ENCODE measurements around the gene RIBC1.
"Not testable (repeated sequence)": the region's sequence is repeated elsewhere in the genome, so short reads cannot be mapped to it uniquely, and the experiment has no call there.

The RIBC1 gene

DNA sequence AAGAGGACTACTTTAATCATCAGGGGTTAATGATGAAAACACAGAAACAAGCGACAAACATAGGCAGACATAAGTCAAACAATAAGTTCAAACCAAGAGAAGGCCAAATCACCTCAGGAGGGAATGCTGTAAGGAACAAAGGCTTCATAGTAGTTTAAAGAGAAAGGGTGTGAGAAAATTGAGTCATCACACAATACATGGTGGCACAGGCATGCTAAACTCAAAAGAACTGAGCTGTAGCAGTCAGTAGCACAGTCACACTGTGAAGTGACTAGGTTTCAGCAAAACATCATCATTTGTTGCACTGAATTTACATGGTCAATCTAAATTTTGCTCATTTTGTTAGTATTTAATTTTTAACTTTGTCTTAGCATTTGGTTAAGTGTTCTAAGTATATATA lies 24.5 kb upstream of the RIBC1 start:
- H3K27ac ChIP-seq (ENCODE audit: low read depth, low read length, severe bottlenecking) = no peak overlapping the region
- peaks cover 41% of the 10 kb centered on the region for H3K36me3 ChIP-seq (ENCODE audit: control insufficient read depth, insufficient read depth, low read length)
- H3K4me3 ChIP-seq (ENCODE audit: extremely low read depth, insufficient read depth, low read length, poor library complexity, severe bottlenecking) = no peak overlapping the region

DNA sequence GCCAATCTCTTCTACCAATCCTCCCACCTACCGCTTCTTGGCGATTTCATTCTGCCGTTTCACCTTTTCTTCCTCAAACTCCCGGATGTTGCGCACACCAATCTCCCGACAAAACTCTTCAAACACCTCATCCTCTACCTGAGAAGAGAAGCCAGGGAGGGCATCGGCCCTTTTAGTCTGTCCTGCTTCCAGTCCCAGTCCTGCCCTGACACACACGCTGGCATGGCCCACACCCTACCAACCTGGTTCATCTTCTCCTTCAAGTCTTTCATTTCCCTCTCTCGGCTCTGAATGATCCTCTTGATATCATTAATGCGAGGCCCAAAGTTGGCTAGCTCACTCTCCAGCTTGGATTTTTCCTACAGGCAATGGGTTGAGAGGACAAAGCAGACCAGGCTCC lies 19.1 kb upstream of the RIBC1 start:
- 90 to 98% methylated on average over 2 to 7 of the region's 10 CpGs for WGBS, 2 experiments (ENCODE audit: insufficient coverage in 2 of 2)
- H3K36me3 ChIP-seq (ENCODE audit: control insufficient read depth, insufficient read depth, low read length) = peaks cover 71% of the 10 kb centered on the region

More for the DNA sequence above, 24.5 kb upstream of the RIBC1 start:
- WGBS, 2 experiments (ENCODE audit: insufficient coverage in 2 of 2) = no CpG with 5 or more reads among the region's 1 CpG
- no peaks in the 10 kb centered on the region for H3K9me3 ChIP-seq (ENCODE audit: control insufficient read depth, low read length)
- no peaks in the 10 kb centered on the region for H3K4me1 ChIP-seq (ENCODE audit: control insufficient read depth, insufficient read depth, low read length, poor library complexity, severe bottlenecking)

GRCh38 chrX:53412446-53412845 lies 10.2 kb upstream of the RIBC1 start:
- H3K36me3 ChIP-seq (ENCODE audit: control insufficient read depth, insufficient read depth, low read length) = peaks cover 68% of the 10 kb centered on the region
- WGBS, 2 experiments (ENCODE audit: insufficient coverage in 2 of 2) = 83 to 100% methylated on average over 1 to 2 of the region's 2 CpGs
- no peak overlapping the region for H3K4me3 ChIP-seq (ENCODE audit: extremely low read depth, insufficient read depth, low read length, poor library complexity, severe bottlenecking)
- no peaks in the 10 kb centered on the region for H3K4me1 ChIP-seq (ENCODE audit: control insufficient read depth, insufficient read depth, low read length, poor library complexity, severe bottlenecking)
- no peaks in the 10 kb centered on the region for H3K9me3 ChIP-seq (ENCODE audit: control insufficient read depth, low read length)
- H3K27ac ChIP-seq (ENCODE audit: low read depth, low read length, severe bottlenecking) = no peak overlapping the region

More for the DNA sequence above, 19.1 kb upstream of the RIBC1 start:
- no peaks in the 10 kb centered on the region for H3K4me1 ChIP-seq (ENCODE audit: control insufficient read depth, insufficient read depth, low read length, poor library complexity, severe bottlenecking)
- no peaks in the 10 kb centered on the region for H3K9me3 ChIP-seq (ENCODE audit: control insufficient read depth, low read length)
- H3K4me3 ChIP-seq (ENCODE audit: extremely low read depth, insufficient read depth, low read length, poor library complexity, severe bottlenecking) = no peak overlapping the region
- H3K27ac ChIP-seq (ENCODE audit: low read depth, low read length, severe bottlenecking) = no peak overlapping the region

DNA sequence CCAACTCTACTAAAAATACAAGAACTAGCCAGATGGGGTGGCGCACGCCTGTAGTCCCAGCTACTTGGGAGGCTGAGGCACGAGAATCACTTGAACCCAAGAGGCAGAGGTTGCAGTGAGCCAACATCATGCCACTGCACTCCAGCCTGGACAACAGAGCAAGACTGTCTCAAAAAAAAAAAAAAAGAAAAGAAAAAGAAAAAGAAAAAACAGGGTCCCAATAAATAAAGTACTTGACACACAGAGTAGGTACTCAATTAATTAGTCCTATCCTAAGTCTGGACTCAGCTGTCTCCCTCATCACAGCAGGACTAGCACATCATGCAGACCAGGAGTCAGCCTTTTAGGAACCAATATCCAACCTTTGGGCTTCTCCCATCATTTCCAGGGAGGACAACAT lies 2.3 kb upstream of the RIBC1 start:
- peaks cover 17% of the 10 kb centered on the region for H3K36me3 ChIP-seq (ENCODE audit: control insufficient read depth, insufficient read depth, low read length)
- not testable (repeated sequence) for H3K4me1 ChIP-seq (ENCODE audit: control insufficient read depth, insufficient read depth, low read length, poor library complexity, severe bottlenecking); H3K9me3 ChIP-seq (ENCODE audit: control insufficient read depth, low read length); H3K4me3 ChIP-seq (ENCODE audit: extremely low read depth, insufficient read depth, low read length, poor library complexity, severe bottlenecking); H3K27ac ChIP-seq (ENCODE audit: low read depth, low read length, severe bottlenecking)
- WGBS, 2 experiments (ENCODE audit: insufficient coverage in 2 of 2) = 86% methylated on average over 1 of the region's 3 CpGs; no CpG with 5 or more reads in 1 of the 2 experiments

- peaks cover 17% of the 10 kb centered on the region for H3K36me3 ChIP-seq (ENCODE audit: control insufficient read depth, insufficient read depth, low read length)
- H3K9me3 ChIP-seq (ENCODE audit: control insufficient read depth, low read length) = no peaks in the 10 kb centered on the region
- H3K27ac ChIP-seq (ENCODE audit: low read depth, low read length, severe bottlenecking) = no peak overlapping the region
- H3K4me3 ChIP-seq (ENCODE audit: extremely low read depth, insufficient read depth, low read length, poor library complexity, severe bottlenecking) = peak overlapping the region; percentile 58
- H3K4me1 ChIP-seq (ENCODE audit: control insufficient read depth, insufficient read depth, low read length, poor library complexity, severe bottlenecking) = no peaks in the 10 kb centered on the region
- WGBS, 2 experiments (ENCODE audit: insufficient coverage in 2 of 2) = no CpG with 5 or more reads among the region's 2 CpGs
Observed at GRCh38 chrX:53421125-53421524, 1.5 kb upstream of the RIBC1 start.

DNA sequence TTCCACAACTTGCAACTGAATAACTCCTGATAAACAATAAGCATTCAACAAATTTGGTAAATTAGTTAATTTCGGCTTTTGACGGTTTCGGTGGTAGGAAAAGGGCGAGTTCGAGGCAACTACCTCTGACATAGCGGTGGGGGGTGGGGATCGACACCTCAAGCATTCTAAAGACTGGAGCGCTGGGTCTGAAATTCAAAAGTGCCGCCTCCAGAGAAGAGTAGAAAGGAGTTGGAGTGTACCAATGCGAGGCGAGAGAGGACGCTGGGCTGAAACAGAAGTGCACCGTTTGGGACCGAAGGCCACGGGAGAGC lies 944 bp upstream of the RIBC1 start:
- H3K4me3 ChIP-seq (ENCODE audit: extremely low read depth, insufficient read depth, low read length, poor library complexity, severe bottlenecking) = peak overlapping the region; percentile 58
- peak overlapping the region; percentile 91 for H3K27ac ChIP-seq (ENCODE audit: low read depth, low read length, severe bottlenecking)
- H3K4me1 ChIP-seq (ENCODE audit: control insufficient read depth, insufficient read depth, low read length, poor library complexity, severe bottlenecking) = no peaks in the 10 kb centered on the region
- peaks cover 17% of the 10 kb centered on the region for H3K36me3 ChIP-seq (ENCODE audit: control insufficient read depth, insufficient read depth, low read length)
- no peaks in the 10 kb centered on the region for H3K9me3 ChIP-seq (ENCODE audit: control insufficient read depth, low read length)
- 0 to 3% methylated on average over 6 of the region's 15 CpGs for WGBS, 2 experiments (ENCODE audit: insufficient coverage in 2 of 2)

- Histone ChIP-seq H3K4me1 (ENCODE audit: control insufficient read depth, insufficient read depth, low read length, poor library complexity, severe bottlenecking) (no peaks in the 10 kb centered on the region), H3K9me3 (ENCODE audit: control insufficient read depth, low read length) (no peaks in the 10 kb centered on the region), H3K4me3 (ENCODE audit: extremely low read depth, insufficient read depth, low read length, poor library complexity, severe bottlenecking) (peak within 1 kb of the TSS; percentile 58), H3K36me3 (ENCODE audit: control insufficient read depth, insufficient read depth, low read length) (peaks cover 12% of the 10 kb centered on the region), H3K27ac (ENCODE audit: low read depth, low read length, severe bottlenecking) (peak within 1 kb of the TSS; percentile 91)
- 0 to 1% methylated on average over 17 to 39 of the region's 75 CpGs for WGBS, 2 experiments (ENCODE audit: insufficient coverage in 2 of 2)
Observed at GRCh38 chrX:53422086-53422860, 400 bp upstream of the RIBC1 start, which contains the start of gene SMC1A. TSS of gene SMC1A (minus strand) at chrX:53422654. CDS start at chrX:53422600, 54 bp downstream.

- no peak overlapping the region for H3K4me3 ChIP-seq (ENCODE audit: extremely low read depth, insufficient read depth, low read length, poor library complexity, severe bottlenecking)
- no peaks in the 10 kb centered on the region for H3K36me3 ChIP-seq (ENCODE audit: control insufficient read depth, insufficient read depth, low read length)
- 93 to 100% methylated on average over 3 to 4 of the region's 8 CpGs for WGBS, 2 experiments (ENCODE audit: insufficient coverage in 2 of 2)
- no peak overlapping the region for H3K27ac ChIP-seq (ENCODE audit: low read depth, low read length, severe bottlenecking)
- no peaks in the 10 kb centered on the region for H3K4me1 ChIP-seq (ENCODE audit: control insufficient read depth, insufficient read depth, low read length, poor library complexity, severe bottlenecking)
- no peaks in the 10 kb centered on the region for H3K9me3 ChIP-seq (ENCODE audit: control insufficient read depth, low read length)
Observed at GRCh38 chrX:53429755-53430154, 7.1 kb downstream of the RIBC1 start.

GRCh38 chrX:53430231-53430630 lies 7.6 kb downstream of the RIBC1 start:
- Histone ChIP-seq H3K4me3 (ENCODE audit: extremely low read depth, insufficient read depth, low read length, poor library complexity, severe bottlenecking) (no peak overlapping the region), H3K36me3 (ENCODE audit: control insufficient read depth, insufficient read depth, low read length) (no peaks in the 10 kb centered on the region), H3K27ac (ENCODE audit: low read depth, low read length, severe bottlenecking) (no peak overlapping the region), H3K4me1 (ENCODE audit: control insufficient read depth, insufficient read depth, low read length, poor library complexity, severe bottlenecking) (no peaks in the 10 kb centered on the region), H3K9me3 (ENCODE audit: control insufficient read depth, low read length) (no peaks in the 10 kb centered on the region)
- 100% methylated on average over 1 to 3 of the region's 9 CpGs for WGBS, 2 experiments (ENCODE audit: insufficient coverage in 2 of 2)

GRCh38 chrX:53433651-53434639 lies 11.3 kb downstream of the RIBC1 start, which contains the start of gene HSD17B10:
TSS of gene HSD17B10 (minus strand) at chrX:53434370. CDS start at chrX:53434345, 25 bp downstream.
- no peaks in the 10 kb centered on the region for H3K9me3 ChIP-seq (ENCODE audit: control insufficient read depth, low read length)
- WGBS, 2 experiments (ENCODE audit: insufficient coverage in 2 of 2) = 22 to 23% methylated on average over 5 to 9 of the region's 61 CpGs
- H3K27ac ChIP-seq (ENCODE audit: low read depth, low read length, severe bottlenecking) = no peak within 1 kb of the TSS
- peak within 1 kb of the TSS; percentile 54 for H3K4me3 ChIP-seq (ENCODE audit: extremely low read depth, insufficient read depth, low read length, poor library complexity, severe bottlenecking)
- H3K36me3 ChIP-seq (ENCODE audit: control insufficient read depth, insufficient read depth, low read length) = no peaks in the 10 kb centered on the region
- no peaks in the 10 kb centered on the region for H3K4me1 ChIP-seq (ENCODE audit: control insufficient read depth, insufficient read depth, low read length, poor library complexity, severe bottlenecking)

Data from mesodermal cell (in vitro differentiated cells).